NCI-H2107 (cell line): ENCODE data around the gene DSC3.
"Not testable (repeated sequence)": the region's sequence is repeated elsewhere in the genome, so short reads cannot be mapped to it uniquely, and the experiment has no call there.

Experiments
- DNase-seq: peaks from one replicate; lab custom pipeline; 2025; lab: John Stamatoyannopoulos, UW

The DSC3 gene

DNA sequence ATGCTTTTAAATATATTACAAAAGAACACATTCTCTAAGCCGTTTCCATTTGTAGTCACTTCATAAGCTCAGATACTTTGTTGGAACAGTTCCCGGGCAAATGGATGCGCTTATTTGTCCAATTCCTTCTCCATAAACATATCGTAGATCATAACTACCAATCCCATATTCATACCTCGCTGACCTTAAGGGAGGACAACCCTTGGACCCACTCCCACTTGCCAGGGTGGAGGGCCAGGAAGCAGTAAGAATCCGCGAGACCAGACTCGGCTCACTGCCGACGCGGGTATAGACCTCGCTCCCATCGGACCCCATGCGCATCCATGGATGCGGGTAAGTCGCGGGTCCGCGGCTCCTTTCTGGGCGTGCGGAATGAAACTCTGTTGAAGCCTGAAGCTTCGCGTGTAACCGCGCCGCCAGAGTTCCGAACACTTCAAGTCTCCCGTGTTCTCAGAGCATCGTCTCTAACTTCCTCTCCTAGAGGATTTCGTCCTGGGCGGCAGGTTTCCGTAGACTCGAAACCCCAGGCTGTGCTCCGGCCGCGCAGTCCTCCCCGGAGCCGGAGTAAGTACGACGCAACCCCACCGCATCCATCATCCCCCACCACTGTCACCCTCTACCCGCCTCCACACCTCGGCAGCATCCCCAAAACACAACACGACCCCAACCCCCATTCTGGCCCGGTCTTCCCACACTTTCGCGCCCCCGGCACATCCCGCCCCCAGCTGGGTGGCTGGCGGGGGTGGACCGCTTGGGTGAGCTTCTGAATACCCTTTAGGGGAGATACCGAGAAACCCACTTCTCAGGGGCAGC, 1.1 kb downstream of the DSC3 start:
- no peak for DNase-seq

DNA sequence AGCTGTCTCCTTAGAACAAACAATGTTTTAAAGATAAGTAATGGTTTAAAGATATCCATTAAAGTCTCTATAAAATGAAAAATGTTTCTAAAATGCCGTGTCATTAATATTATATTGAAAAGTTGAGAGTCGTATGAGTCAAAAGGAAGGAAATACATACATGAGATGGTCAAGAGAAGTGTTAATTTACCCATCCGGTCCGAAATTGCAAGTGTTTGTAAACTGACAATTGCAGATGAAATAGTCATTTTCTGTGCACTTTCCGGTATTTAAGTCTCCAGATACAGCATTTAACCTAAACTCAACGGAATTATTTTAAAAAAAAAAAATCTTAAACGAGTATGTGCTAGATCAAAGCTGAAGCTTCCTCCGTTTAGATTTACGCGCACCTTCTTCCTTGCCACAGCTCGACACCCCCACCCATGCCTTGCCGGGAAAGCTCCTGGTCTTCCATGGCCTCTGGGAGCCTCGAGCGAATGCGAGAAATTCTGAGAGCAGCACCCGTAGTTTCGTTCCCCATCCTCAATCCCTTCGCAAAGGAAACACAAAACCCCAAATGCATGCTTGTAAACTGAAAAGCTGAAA, 1.8 kb downstream of the DSC3 start:
- DNase-seq = no peak

DNA sequence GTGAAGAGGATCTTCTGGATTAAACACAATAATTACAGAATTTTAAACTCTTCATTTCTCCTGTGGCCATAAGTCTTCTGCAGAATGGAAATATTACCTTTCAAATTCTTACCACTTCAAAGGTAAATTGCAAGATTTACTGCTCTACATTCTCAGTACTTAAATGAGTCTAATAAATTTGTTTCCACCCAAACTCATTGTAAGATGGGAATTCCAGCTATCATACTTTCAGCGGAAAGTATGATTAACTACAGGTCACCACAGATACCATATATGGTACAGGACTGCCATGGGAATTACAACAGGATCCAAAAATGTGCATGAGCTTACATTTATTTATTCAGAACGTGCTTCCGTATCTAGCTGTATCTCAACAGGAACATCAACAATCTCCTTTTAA, 3.1 kb downstream of the DSC3 start:
- no peak for DNase-seq

DNA sequence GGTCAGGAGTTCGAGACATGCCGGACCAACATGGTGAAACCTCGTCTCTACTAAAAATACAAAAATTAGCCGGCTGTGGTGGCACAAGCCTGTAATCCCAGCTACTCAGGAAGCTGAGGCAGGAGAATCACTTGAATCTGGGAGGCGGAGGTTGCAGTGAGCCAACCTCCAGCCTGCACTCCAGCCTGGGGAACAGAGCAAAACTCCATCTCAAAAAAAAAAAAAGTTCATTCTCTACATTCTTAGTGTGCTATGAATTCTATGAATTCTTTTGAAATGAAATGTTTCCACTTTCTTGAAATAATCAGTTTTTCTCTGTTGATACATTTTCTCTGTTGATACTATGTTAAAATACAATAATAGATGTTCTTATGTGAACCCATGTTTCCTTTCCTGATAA, 4.9 kb downstream of the DSC3 start:
- not testable (repeated sequence) for DNase-seq

DNA sequence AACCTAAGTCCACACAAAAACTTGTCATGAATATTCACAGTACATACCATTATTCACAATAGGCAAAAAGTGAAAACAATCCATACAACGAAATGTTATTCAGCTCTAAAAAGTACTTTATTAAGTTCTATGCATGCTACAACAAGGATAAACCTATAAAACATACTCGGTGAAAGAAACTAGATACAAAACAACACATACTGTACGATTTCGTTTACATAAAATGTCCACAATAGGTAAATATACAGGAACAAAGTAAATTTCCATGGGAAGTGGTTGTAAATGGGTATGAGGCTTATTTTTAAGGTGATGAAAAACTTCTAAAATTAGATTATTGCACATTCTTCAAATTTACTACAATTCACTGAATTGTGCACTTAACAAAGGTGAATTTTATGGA, 8.0 kb downstream of the DSC3 start:
- DNase-seq = no peak

DNA sequence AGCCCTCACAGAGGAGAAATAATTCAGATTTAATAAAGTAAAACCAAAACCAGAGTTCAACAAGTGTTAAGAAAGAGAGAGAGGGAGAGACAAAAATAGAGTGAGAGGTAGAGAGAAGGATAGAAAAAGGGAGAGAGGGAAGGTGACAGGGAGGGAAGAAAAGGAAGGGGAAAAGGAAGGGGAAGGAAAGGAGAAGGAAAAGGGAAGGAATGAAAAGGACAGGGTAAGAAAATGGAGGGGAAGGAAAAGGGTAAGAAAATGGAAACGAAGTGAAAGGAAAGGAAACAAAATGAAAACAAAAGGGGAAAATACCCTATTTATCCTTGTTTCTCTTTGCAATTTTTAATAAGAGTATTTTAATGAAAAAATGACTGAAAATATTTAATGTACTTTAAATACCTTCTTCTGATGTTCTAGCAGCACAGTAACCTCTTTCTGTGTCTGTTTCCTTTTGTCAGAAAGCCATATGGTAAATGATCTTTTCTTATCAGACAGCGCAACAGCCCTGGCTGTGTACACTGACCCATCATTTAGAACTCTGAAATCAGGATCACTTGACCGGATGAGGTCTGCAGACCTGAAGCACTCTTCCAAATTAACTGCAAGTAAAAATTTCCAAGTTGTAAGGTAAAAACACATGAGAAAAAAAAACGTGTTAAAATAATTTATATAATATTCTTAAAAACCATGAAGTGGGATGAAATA, 11.8 kb downstream of the DSC3 start:
- no peak for DNase-seq

DNA sequence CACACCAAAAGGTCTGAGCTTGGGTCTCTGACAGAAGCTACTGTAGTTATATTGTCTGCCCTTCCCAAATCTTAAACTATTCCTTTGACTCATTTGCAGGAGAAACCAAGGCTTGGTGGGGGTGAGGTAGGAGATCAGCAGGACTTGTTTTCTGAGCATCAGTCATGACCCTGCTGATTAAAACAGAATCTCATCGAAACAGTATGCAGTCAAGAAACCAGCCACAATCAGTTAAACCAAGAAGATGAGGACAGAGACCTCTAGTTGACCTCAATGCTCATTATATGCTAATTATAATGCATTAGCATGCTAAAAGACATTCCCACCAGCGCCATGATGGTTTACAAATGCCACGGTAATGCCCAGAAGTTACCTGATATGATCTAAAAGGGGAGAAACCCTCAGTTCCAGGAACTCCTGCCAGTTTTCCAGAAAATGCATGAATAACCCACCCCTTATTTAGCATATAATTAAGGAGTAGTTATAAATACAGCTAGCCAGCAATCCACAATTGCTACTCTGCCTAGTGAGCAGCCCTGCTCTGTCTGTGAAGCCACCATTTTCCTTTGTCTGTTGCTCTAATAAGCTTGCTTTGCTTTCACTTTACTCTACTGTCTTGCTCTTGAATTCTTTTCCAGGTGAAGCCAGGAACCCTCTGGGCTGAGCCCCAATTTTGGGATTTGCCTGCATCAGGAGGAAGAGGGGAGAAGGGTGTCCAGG, 26.7 kb downstream of the DSC3 start:
- DNase-seq = no peak

DNA sequence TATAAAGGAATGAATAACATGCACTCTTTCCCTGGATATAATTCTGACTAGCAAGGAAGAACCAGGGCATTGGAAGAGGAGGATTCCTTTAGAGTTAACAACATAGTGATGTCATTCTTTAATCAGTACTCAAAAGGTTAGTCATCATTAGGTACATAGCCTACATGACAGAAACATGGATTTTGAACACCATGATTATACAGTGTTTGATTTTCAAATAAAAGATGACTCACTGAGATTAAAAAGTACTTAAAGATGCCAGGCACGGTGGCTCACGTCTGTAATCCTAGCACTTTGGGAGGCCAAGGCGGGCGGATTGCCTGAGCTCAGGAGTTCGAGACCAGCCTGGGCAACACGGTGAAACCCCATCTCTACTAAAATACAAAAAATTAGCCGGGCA, 31.1 kb downstream of the DSC3 start:
- DNase-seq = not testable (repeated sequence)

DNA sequence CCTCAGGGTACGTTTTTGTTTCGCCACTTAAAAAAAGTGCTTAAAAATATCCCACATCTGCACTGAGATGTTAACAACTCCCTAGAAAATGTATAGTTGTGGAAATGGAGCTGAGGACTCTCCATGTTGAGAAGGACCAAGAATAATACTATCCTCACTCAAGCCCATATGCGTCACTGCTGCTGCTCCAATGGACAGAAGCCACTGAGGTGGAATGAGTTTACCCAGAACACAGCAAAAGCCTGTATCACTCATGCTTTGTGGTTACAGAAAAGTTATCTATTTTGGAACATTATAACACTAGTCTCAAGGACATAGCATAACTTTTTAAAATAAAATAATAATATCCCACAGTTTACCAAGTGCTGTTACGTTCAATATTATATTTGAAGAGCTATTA, 31.9 kb downstream of the DSC3 start:
- DNase-seq = no peak

DNA sequence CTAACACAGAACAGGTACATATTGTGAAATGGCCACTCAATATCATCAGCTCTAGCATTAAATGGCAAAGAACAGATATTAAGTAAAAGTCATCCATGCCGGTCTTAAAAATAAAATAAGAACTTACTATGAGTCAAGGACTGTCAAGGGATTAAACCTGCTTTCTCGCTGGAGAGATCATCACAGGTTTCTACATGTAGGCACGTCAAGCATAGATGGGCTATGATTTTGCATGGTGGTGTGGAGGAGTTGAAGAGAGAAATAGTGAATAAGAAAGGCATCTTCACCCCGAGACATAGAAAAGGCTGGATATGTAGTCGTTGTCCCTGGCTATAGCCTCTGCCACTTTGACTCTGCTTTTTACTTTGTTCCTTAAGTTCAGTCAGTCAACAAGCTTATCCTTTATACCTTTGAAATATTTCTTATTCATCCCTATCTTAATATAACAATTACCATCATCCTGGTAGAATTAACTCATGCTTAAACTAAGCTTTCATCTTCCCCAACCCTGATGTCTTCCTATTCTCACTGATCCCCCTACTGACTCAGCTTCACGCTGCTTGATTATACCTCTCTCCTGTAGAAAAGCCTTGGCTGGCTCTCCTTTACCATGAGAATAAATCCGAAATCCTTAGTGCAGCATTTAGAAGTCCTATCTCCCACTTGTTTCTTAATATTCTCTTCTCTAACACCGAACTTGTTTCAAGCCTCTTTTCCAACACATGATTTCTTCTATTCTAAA, 42.5 kb downstream of the DSC3 start:
- no peak for DNase-seq

DNA sequence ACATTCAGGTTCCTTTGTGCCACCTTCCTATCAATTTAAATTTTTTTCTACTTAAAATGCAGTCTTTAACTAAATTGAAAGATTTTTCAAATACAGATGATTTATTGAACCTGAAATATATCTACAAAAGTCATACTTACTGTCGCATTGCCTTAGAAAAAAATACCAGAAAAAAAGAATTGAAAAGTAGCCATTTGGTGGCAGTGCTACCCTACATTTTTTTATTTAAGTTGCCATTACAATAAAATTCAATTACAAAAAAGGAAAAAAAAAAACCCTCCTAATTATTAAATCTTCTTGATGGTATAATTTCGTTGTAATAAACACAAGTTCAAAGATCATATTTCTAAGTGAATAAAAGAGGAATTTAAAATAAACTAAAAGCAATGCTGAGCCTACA, 43.4 kb downstream of the DSC3 start:
- no peak for DNase-seq

DNA sequence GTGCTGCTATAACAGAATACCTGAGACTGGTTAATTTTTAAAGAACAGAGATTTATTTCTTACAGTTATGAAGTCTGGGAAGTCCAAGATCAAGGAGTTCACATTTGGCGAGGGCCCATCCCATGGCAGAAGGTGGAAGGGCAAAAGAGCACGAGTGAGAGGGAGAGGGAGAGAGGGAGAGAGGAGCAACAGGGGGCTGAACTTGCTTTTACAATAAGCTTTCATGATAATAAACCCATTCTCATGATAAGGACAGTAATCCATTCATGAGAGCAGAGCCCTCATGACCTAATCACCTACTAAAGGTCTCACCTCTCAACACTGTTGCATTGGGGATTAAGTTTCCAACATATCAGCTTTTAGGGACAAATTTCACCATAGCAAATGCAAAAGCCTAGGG, 45.3 kb downstream of the DSC3 start:
- DNase-seq = no peak

DNA sequence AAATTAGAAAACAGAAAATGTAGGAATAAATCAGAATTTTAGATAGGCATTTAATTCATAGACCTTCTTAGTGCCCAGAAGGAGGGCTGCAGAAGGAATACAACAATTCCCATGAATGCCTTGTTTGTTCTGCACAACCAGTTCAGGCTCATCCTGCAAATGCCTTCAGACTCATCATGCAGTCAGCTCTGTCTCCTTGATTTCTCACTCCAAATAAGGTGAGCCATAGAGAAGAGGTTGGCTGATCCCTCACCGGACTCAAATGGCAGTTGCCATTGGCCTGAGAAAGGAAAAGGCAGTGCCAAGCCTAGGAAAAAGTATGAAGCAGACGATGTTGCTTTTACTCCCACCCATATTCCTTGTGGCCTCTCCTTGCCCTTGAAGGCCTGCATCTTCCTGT, 50.3 kb downstream of the DSC3 start:
- no peak for DNase-seq

DNA sequence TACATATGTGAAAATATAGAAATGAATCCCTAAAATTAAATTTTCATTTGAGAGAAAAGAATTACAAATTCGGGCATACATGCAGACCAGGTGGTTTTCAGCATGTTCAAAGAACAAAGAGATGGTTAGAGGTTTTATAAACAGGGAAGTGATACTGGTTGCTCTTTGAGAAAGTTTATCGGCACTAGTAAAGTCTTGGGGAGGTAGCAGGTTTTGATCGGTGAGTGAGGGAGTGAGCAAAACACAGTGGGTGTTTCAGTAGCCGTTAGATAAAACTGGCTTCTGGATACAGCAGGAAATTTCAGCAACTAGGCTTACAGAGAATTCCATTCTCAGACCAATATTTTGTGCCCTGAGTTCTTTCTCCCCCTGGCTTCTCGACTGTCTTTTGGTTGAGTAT, 51.1 kb downstream of the DSC3 start:
- no peak for DNase-seq

DNA sequence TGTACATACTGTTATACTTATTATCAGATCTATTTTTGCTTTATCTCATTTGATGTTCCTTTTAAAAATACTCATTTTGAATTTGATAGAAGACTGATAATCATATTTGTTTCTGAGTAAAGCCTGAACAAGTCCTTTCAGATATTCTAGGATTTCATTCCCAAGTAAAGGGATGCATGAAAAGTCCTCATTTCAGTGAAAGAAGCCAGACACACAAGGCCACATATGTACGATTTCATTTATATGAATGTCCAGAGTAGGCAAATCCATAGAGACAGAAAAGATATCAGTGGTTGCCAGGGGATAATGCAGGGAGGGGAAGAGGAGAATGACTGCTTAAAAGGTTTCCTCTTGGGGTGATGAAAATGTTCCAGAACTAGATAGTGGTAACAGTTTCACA, 53.4 kb downstream of the DSC3 start:
- DNase-seq = no peak

DNA sequence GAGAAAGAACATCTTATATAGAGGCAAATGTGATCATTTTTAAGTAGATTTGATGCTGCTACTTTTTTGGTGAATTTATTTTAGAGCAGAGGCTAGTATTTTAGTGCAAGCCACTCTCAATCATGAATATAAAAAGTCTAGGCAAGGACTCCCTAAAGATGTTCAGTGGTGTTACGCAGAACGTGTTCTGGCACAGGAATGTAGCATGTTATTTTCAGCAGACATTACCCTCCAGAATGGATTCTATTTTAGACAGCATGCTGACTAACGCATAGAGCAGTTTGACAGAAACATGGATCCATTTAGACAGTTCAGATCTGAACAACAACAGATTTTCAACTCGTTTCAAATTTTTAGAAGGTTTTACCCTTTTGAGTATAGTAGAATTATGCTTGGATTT, 54.1 kb downstream of the DSC3 start:
- no peak for DNase-seq

DNA sequence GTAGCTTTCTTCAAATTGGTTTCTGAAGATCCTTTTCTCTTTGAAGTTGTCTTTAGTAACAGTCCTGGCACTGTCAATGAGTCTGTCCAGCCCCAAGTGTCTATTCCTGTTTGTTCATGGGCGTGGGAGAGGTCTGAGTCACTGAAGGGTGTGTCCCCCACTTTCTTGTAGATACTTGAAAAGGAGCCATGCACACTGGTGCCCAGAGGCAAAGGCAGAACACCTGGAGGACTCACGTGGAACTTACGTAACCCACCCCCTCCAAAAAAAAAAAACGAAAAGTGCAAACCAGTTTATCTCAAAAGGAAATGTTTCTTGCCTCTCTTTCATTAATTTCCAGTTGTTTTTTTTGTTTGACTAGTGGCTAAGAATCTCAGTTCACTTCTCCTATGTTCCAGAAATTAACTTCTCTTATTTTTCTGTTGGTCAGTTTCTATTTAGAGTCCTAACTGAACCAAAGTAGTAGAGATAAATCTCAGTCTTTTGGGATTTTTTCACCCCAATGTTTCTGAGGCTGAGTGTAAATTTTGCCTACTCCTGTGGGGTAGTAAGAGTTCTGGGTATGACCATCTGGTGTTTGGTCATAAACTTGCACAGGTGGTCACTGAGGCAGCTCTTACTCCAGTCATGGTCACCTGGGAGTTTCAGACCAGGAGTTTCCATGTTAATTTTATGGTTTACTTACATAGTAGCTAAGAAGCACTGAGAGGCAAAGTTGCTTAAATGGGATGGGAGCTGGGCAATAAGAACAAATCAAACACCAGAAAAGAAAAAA, 54.9 kb downstream of the DSC3 start:
- no peak for DNase-seq

DNA sequence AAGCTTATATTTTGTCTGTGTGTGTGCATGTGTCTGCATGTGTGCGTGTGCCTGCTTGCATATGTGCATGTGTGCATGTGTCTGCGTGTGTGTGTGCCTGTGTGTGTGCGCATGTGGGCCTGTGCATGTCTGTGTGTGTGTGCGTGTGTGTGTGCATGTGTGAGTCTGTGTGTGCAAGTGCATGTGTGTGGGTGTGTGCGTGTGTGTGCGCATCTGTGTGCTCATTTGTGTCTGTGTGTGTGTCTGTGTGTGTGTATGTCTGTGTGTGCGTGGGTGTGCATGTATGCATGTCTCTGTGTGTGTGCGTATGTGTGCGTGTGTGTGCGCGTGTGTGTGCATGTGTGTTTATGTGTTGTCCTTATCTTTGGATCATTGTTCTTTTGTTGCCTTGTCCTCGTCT, 56.8 kb downstream of the DSC3 start:
- DNase-seq = no peak

DNA sequence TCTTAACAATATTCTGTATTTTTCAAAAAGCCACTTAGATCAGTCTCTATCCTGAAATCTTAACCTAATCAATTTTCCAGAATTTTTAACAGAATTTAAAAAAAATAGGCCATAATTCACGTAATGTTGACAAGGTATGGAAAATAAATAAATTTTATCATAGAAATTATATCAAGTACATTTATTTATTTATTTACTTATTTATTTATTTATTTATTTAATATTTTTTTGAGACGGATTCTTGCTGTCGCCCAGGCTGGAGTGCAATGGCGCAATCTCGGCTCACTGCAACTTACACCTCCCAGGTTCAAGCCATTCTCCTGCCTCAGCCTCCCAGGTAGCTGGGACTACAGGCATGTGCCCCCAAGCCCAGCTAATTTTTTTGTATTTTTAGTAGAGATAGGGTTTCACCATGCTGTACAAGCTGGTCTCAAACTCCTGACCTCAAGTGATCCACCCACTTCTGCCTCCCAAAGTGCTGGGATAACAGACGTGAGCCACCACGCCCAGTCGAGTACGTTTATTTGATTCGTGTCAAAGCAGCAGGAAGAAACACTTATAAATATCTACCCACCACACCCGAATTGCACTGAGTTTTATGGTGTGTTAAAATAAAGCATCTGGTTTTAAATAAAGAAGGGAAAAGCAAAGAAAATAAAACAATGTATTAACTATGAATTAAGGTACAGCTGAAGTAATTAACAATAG, 60.1 kb downstream of the DSC3 start:
- no peak for DNase-seq

DNA sequence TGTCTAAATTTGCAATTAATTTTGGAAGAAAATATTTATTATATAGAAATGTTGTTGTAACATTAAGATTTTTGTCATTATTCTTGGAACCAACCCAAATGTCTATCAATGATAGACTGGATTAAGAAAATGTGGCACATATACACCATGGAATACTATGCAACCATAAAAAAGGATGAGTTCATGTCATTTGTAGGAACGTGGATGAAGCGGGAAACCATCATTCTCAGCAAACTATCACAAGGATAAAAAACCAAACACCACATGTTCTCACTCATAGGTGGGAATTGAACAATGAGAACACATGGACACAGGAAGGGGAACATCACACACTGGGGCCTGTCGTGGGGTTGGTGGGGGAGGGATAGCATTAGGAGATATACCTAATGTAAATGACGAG, 64.5 kb downstream of the DSC3 start:
- DNase-seq = not testable (repeated sequence)
